GM18907 (cell line): ENCODE data around the gene SEMA3B.
"Not testable (repeated sequence)": the region's sequence is repeated elsewhere in the genome, so short reads cannot be mapped to it uniquely, and the experiment has no call there.

ENCODE experiments used
- ATAC-seq: cut with Tn5 transposase; IDR thresholded peaks from one replicate; pipeline ENCODE4 v1.9.1; 2021; ENCODE audit warnings: mild to moderate bottlenecking, moderate library complexity; ENCODE audit not compliant: unreplicated experiment

The SEMA3B gene

DNA sequence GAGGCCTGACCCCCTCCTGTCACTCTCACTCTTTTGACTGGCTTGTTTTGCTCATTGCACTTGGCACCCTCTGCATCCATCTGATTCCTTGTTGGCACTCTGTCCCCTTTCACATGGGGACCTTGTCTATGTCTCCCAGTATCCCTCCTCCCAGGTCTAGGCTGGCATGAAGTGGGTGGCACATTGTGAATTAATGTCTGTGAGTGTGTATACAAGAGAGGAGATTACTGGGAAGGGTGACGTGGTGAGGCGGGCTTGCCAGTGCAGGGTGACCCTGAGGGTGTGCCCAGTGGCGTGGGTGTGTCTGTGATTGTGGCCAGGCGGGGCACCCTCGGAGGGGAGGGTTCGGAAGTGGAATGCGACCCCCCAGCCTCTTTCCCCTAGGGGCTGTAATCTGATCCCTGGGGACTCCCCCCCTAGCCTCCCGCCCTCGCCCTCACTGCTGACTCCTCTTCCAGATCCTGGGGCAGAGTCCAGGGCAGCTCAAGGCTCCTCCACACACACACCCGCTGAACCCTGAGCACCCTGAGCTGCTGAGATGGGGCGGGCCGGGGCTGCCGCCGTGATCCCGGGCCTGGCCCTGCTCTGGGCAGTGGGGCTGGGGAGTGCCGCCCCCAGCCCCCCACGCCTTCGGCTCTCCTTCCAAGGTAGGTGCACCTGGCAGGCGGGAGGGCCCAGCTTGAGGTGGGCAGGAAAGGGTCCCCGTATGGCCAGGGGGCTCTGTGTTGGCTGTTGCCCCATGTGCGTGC is at the start of gene SEMA3B:
Gene SEMA3B (plus strand): TSS at position 445 of the 749 bp plus-strand sequence. CDS start 94 bp downstream, at position 539.
- ATAC-seq, result no peak

DNA sequence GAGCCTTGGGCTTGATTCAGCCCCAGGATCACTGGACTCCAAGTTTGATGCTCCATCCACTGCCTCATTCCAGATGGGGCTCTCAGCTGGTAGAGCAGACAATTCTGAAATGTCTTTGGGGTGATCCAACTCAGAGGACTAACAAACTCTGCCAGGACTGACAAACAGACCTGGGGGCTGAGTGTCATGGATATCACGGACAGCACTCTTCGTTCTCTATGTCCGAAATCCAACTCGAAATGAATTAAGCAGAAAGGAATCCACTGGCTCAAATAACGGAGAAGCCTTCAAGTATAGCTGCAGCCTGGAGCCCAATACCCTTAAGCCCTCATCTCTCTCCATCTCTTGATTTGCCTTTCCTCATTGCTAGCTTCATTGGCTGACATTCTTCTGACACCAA is 49.7 kb upstream of the SEMA3B start:
- no peak for ATAC-seq

DNA sequence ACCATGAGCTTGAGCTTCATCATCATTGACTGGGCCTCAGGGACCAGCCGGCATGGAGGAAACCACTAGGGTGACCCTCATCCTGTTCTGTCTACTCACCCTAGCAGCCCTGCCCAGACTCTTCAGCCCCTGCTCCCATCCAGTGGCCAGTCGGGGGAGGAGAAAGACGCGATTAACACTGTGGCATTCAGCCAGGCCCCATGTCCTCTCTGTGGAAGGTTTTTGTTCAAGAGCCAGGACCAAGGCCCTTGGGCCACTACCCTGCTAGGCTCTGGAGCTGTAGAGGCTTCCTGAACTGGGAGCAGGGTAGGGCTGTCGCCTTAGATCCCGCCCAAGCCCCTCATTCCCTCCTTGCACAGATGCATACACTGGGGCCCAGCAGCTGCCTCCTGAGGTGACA is 48.8 kb upstream of the SEMA3B start:
- ATAC-seq, result no peak

DNA sequence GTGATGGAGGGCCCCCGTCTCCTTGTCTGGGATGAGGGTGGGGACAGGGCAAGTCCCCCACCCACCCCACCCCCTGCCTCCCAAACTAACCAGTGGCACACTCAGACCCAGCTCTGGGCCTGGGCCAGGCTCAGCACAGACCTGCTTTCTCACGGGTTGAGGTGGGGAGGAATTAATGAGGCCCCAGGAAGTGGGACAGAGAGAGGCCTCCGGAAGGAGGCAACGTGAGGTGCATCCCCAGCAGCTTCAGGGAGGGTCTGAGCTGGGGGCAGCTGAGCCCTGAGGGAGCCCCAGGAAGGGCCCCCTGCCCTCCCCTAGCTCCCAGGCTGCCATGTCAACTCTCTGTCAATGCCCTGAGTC is 47.9 kb upstream of the SEMA3B start:
- ATAC-seq, result no peak

DNA sequence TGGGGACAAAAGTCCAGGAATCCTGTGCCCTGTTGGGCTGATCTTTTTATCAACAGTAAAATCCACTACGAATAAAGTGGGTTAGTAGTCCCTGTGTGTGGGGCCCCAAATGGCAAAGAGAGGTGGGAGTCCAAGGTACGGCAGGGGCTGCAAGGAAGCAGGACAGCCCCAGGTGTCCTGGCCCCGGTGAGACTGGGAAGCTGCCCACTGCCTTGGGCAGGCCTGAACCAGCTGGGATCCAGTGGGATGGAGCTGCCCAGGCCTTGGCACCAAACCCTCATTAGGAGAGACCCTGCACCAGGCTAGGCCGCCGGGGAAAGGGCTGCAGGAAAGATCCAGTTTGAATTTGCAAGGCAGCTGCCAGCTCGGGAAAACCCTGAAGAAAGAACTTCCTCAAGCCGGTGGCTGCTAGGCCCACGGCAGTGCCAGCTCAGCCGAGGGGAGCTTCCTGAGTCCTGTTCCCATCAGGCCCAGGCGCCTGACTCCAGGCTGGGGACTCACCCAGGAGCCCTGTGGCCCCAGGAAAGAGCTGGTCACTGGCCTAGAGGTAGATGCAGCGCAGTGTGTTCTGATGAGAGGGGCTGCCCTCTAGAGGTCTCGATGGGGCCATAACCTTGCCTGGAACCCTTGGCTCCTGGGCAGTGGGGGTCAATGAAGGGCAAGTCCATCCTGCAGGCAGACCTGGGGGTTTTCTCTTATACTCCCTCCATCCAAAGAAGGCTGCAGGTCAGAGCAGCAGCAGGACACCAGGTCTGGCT is 47.4 kb upstream of the SEMA3B start:
- no peak for ATAC-seq

DNA sequence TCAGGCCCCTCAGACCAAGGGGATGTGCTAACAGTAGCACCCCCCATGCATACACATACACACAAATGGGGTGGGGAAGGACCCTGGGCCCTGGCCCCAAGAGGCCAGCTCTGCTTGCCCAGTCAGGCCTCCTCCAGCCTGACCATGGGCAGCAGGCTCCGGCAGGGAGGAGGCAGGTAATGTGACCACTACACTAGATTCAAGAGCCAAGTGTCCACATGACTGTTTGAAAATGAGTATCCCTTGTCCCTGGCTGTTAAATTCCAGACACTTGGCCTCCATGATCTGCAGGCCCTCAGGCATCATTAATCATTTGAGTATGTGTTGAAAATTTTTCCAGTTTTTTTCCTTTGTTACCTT is 46.8 kb upstream of the SEMA3B start:
- ATAC-seq, result no peak

DNA sequence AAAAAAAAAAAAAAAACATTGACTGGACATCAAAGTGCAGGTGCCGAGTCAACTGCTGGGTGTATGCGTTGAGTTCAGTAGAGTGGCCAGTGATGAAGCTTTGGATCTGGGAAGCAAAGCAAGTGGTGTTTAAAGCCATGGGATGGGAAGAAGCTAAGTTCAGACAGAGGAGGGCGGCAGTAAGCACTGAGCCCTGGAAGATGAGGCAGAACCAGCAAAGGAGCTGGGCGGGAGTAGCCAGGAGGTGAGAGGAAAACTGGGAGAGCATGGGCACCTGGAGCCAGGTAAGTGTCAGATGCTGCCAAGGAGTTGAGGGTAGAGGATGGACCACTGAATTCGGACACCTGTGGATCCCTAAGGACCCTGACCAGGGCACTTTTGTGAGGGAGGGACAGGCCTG is 44.3 kb upstream of the SEMA3B start:
- no peak for ATAC-seq

DNA sequence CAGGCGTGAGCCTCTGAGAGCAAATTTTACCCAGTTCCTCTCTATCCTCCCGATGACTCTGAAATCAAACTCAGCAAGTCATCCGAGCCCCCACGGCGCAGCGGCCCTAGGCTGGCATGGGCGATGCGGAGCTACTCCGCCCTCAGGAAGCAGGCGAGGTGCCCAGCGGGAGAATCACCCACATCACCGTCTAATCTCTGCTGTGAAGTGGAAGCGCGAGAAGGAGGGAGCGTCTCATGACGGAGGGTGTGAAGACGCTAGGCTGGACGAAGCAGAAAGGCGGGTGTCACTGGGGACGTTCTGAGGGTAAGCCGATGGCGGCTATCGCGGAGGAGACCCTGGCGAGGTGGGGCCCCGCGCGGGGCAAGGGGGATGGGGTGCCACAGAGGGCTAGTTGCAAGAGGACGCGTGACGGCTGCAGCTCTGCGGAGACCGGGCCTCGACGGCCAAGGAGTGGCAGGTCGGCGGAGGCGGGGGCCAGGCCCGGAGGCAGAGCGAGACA is 42.0 kb upstream of the SEMA3B start:
- ATAC-seq, result peak; percentile 18

DNA sequence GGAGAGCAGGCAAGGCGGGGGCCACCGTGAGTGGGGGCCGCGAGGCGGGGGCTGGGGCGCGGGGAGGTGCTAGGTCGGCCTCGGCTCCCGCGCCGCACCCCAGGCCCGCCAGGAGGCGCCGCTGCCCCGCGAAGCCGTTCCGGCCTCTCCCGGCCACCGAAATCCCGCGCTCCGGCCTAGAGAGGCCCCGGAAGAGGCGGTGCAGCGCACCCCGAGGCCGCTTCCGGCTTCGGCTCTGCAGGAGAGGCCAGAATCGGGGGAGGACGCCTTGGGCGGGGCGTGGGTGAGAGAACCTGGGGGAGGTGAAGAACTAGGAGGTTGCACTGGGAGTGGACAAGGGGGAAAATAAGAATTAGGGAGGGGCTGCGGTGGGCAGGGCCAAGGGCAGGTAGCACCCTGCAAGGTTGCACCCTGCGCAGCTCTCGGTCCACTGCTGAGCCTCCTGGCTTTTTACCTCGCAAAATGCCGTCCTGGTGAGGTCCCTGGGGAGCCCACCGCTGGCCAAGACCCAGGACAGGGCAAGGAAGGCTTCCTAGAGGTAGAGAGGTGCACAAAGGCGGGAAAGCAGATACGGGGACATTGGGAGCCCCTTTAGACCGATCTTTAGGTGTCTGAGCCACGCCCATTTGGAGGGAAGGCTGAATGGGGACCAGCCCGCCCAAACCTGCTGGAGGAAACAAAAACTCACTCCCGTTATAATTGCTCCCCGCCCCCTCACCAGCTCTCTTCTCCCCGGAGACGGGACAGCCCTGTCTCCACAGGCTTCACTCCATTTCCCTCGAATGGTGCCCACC is 41.4 kb upstream of the SEMA3B start:
- peak; percentile 77 for ATAC-seq

DNA sequence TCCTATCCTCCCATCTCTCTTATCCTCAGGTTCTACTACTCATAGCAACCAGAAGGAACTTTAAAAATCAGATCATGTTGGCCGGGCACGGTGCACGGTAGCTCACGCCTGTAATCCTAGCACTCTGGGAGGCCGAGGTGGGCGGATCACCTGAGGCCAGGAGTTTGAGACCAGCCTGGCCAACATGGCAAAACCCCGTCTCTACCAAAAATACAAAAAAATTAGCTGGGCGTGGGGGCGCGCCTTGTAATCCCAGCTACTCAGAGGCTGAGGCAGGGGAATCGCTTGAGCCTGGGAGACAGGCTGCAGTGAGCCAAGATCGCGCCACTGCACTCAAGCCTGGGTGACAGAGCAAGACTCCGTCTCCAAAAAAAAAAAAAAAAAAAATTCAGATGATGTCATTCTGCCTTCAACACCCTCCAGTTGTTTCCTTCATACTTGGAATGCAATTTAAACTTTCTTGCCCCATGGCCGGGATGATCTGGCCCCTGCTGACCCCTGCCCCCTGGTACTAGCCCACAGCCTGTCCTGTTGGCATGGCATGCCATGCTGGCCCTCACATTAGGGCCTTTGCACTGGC is 40.7 kb upstream of the SEMA3B start:
- ATAC-seq, result not testable (repeated sequence)

DNA sequence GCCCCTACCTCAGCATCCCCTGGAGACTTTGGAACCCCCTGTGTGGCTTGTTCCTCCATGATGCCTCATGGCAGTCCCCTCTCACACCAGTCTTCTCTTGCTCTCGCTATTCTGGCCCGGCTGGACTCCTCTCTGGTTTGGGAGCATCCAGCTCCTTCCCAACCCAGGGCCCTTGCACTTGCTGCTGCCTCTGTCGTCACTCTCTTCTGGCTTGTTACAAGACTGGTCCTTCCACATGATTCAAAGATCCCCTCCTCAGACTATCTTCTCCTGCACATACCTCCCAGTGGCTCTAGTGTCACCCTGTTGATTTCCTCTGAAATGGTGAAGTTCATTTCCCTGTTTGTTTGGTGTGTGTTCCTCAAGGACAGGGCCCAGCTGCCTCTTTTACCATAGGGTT is 39.5 kb upstream of the SEMA3B start:
- no peak for ATAC-seq

DNA sequence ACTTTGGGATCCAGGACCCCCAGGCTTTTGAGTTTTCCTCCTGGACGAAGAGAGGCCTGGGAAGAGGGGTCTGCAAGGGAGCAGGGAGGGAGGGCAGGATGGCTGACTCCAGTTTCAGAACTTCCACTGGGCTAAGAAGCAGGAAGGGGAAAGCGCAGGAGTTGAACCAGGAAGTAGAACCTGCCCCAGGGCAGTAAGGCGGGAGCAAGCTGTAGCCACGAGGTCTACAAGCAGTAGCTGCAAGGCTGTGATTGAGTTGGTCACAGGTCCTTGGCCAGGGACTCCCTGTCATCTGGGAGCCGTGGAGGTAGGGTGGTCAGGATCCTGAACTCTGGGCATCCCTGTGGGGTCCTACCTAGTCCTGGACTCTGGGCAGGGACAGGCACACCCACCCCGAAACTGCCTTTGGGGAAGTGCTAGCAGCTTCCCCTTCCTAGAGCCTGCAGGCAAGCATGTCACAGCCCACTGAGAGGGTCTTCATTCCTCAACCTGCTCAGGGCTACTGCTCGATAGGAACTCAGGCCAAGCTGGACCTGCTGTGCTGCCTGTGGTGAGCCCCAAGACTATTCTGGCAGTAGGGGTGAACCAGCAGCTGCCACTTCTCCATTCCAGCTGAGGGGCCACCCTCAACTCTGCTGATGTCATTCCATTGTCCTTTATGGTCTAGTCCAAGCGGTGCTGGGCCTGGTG is 38.7 kb upstream of the SEMA3B start:
- no peak for ATAC-seq

DNA sequence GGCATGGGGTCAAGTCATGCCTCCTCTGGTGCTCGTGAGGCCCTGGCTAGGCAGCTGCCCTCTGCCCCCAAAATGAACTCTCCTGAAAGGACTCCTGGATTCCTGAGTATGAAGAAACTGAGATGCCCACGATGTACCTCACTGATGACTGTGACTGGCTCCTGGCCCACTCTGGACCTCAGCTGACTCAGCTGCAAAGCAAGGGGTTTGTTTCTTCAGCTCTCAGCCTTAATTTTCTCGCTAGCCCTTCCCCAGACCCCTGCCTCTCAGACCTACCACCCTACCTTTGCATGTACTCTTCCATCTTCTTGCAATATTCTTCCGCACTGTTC is 38.2 kb upstream of the SEMA3B start:
- no peak for ATAC-seq

DNA sequence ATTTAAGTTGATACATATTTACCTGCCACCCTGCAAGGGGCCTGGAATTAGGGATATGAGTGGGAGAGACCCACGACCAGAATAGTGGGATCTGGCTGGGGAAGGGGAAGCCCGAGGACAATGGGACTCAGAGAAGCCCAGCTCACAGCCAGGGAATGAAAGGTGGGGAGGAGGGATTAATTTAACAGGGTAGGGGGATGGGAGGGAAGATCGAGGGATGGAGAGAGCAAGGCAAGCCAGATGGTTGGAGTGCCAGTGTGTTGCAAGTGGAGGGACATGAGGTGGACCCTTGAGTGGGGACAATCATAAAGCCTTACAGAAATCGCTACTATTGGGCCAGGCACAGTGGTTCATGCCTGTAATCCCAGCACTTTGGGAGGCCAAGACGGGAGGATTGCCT is 37.4 kb upstream of the SEMA3B start:
- no peak for ATAC-seq

DNA sequence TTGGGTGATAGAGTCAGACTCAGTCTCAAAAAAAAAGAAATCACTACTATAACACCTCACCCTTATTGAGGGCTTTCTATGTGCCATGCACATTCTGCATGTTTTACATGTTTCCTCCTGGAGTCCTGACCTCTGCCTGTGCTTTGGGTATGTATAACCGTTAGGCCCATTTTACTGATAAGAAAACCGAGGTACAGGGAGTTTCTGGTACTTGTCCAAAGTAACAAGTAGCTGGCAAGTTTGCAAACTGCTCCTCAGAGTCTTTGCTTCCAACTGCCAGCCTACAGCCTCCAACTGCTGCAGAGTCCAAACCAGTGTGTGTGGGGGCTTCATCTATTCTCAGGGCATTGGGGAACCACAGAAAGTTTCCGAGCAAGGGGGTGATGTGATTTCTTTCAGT is 36.6 kb upstream of the SEMA3B start:
- ATAC-seq, result no peak

DNA sequence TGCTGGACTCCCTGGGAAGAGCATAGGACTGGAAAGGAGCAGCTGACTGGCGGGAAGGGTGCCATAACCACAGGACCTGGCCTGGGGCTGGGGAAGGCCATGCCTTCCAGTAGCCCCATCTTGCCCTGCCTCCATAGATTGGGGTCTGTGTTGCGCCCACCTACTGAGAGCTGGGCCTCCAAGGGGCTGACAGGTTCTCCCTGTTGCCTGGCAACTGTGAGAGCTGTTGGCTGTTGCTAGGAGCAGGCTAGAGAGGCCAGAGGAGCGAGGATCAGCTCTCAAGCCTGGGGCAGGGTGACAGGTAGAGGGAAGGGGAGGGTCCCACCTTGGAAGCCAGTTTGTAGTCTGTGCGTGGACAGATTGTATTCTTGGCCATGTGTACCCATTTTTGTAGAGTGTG is 35.8 kb upstream of the SEMA3B start:
- no peak for ATAC-seq

DNA sequence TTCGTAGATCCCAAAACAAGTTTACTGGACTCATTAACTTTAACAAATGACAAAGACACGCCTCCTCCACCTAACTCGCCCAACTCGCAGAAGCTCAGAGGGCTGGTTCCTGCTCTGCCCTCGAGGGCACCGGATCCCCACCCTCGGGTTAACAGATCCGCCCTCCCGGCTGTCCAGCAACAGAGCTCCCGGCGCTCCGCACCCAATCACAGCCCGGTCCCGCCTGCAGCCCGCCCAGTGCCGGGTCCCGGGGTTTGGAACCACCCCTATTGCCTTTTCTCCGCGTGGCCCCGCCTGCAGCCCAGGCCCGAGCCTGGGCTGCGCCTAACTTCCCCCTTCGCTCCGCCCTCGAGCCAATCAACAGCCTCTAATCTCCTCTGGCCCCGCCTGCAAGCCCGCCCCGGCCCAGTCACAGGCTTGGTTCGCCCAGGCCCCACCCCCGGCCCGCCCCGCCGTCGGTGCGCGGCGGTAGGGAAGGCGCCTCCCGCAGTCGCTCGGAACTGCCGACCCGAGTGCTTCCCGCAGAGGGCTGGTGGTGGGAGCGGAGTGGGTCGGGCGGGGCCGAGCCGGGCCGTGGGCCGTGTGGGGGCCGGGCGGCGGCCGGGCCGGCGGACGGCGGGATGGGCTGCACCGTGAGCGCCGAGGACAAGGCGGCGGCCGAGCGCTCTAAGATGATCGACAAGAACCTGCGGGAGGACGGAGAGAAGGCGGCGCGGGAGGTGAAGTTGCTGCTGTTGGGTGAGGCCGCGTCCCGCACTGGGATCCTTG is 33.0 kb upstream of the SEMA3B start, which contains the start of gene GNAI2:
Gene GNAI2 (plus strand): TSS at position 489 of the 768 bp plus-strand sequence. CDS start 132 bp downstream, at position 621.
- peak; percentile 91 for ATAC-seq

DNA sequence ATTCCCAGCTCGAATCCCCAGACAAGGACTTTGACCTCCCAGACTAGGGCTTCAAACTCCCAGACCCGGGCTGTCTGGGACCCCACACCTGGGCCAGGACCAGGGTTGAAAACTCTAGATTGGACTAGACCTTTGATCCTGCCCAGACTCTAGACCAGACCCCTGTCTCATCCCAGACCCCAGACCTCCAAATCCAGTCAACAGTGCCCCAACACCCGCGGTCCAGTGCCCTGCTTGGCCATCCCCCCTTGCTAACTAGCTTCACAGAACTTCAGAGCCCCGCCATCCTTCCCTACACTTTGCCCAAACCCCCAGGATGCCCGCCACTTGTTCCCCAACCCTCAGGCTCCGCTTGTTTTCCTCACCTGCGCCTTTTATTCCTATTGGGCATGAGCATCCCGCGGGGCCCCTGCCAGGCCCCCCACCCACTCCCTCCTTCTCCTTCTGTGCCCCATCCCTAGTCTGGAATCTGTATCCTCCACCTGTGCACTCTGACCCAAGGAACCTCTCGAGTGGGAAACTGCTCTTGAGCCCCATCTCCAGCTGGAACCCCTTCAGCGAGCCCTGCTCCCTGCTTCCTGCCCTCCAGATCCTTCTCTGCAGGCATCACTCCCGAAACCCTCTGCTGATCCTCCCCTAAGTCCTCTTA is 32.3 kb upstream of the SEMA3B start:
- ATAC-seq, result no peak

DNA sequence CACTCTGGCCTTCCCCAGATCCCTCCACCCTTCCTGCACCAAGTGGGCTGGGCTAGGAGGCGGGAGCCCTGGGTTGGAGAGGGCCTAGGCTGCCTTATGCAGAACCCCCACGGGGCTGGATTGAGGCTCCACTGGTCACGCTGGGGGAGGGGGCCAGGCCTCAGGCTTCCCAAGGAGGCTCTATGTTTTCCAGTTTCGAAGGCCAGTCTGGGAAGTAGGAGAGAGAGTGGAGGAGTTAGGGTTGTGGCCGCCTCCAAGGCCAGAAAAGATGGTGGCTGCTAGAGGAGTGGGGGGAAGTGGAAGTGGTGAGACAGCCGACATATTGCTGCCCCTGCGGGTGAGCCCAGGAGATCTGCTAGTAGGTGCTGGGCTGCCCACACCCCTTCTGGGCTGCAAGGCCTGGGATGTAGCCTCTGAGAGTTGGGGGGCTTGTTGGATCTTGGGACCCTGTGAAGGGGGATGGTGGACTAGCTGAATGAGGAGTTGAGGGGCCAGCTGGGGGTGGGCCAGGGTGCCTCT is 31.8 kb upstream of the SEMA3B start:
- no peak for ATAC-seq
